Breast epithelium (tissue), 4 donors: ENCODE results near the gene RGPD8. TPM values are rescaled to one million over a fixed set of nuclear protein-coding genes. Genes with fewer than 3 reads are reported as not detected.

ENCODE experiments used
- DNase-seq, 2 donors: peaks; one replicate each; pipeline ENCODE4 v3.0.0-alpha.2; 2019; ENCODE audit warnings: low spot score in 2 of 2
- H3K27ac ChIP-seq, 2 donors: fragments of 200-600 bp; sonication (generic) in 1 of 2; one replicate each; pipeline ENCODE4 v1.5.1; 2016 to 2019; ENCODE audit warnings: mild to moderate bottlenecking in 1 of 2
- H3K27me3 ChIP-seq, 2 donors: fragments of 200-600 bp; sonication (generic) in 1 of 2; one replicate each; pipeline versions ENCODE4 v1.5.1 to v1.6.0; 2017 to 2019; ENCODE audit warnings: control low read depth in 1 of 2, mild to moderate bottlenecking in 1 of 2
- H3K36me3 ChIP-seq: fragments of 200-600 bp; one replicate; pipeline ENCODE4 v1.5.1; 2019
- H3K4me1 ChIP-seq, 2 donors: fragments of 200-600 bp; sonication (generic); one replicate each; pipeline ENCODE4 v1.5.1; 2016 to 2019; ENCODE audit warnings: control low read depth in 1 of 2
- H3K4me3 ChIP-seq, 3 donors: fragments of 200-600 bp; sonication (generic); 1 replicate in 2 of 3; 2 replicates in 1 of 3; pipeline ENCODE4 v1.5.1; 2016 to 2019; ENCODE audit warnings: mild to moderate bottlenecking in 3 of 3, moderate library complexity in 2 of 3
- H3K9me3 ChIP-seq, 2 donors: fragments of 200-600 bp; sonication (generic) in 1 of 2; one replicate each; pipeline ENCODE4 v1.5.1; 2016 to 2019; ENCODE audit warnings: control low read depth in 1 of 2
- CTCF ChIP-seq, 3 donors: fragments of 450-650 bp; IDR thresholded peaks; one replicate each; pipeline ENCODE4 v1.5.1; 2016 to 2017; ENCODE audit warnings: antibody characterized with exemption in 3 of 3, mild to moderate bottlenecking in 3 of 3, moderate library complexity in 3 of 3
- POLR2A ChIP-seq: fragments of 450-650 bp; IDR thresholded peaks from one replicate; pipeline ENCODE4 v1.6.1; 2016; ENCODE audit warnings: antibody characterized with exemption, mild to moderate bottlenecking, moderate library complexity
- POLR2AphosphoS5 ChIP-seq, 3 donors: sonication (generic); formaldehyde crosslinking; IDR thresholded peaks; one replicate each; pipeline ENCODE4 v1.6.1; 2017; ENCODE audit warnings: antibody characterized with exemption in 3 of 3
- intact Hi-C: fragments of 100-400 bp; cut with DNase I; formaldehyde crosslinking; loops from one replicate; pipeline ENCODE4 v1.15.1; 2023; ENCODE audit warnings: low total_unique reads
- total RNA-seq, 3 donors: library from RNA; depleted of rRNA; stranded (reverse); fragments of >200 nt; gene quantifications; one replicate each; pipeline ENCODE4 v1.1.0, GENCODE V29; 2016

The RGPD8 gene
- total RNA-seq, 3 donors from 2014 or later, result 30.4 to 48.9 (median 40.0) TPM

DNA sequence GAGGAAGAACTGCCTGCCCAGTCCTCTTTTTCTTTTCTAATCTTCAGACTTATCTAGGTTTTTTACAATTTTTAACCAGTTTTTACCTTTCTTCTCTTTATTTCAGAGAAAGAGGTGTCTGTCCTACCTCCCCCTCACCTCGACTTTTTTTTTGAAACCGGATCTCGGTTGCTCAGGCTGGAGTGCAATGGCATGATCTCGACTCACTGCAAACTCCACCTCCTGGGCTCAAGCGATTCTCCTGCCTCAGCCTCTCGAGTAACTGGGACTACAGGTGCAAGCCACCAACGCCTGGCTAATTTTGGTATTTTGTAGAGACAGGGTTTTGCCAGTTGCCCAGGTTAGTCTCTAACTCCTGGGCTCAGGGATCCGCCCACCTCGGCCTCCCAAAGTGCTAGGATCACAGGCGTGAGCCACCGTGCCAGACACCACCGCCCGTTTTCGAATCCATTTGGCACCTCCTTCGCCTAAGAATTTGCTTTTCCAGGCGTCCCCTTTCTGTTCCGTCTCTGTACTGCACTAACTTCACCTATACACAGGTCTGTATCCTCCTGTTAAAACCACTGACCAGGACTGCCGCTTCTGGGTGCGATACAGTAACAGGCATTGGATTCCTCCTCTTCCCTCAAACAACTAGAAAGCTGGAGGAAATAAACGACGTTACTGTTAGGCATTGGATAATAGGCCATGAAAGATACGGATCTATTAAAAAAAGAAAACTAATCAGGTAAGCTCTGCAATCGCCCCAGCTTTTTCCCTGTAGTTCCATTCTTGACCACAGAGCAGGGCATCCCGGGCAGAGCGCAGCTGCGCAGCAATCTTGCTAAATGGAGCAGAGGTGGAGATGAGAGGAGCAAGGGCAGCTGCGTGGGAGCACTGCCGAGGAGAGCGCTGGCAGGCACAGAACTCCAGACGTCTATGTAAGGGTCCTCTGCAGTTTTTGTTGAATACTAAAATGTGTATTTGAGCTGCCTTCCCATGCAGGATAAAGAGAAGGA lies 88.1 kb downstream of the RGPD8 start:
- no peak overlapping the region for H3K27ac ChIP-seq
- no peak for TF ChIP-seq POLR2A
- TF ChIP-seq POLR2AphosphoS5 (IDR thresholded peaks at IDR 0.05), result no peak
- TF ChIP-seq CTCF (IDR thresholded peaks at IDR 0.05), result no peak
- no peaks in the 10 kb centered on the region for H3K9me3 ChIP-seq
- no peak for DNase-seq
- H3K27me3 ChIP-seq, result no peaks in the 10 kb centered on the region
- intact Hi-C loops, result no loop called here
- no peak overlapping the region for H3K4me3 ChIP-seq
- H3K4me1 ChIP-seq, result no peaks in the 10 kb centered on the region
- H3K36me3 ChIP-seq, result no peaks in the 10 kb centered on the region

DNA sequence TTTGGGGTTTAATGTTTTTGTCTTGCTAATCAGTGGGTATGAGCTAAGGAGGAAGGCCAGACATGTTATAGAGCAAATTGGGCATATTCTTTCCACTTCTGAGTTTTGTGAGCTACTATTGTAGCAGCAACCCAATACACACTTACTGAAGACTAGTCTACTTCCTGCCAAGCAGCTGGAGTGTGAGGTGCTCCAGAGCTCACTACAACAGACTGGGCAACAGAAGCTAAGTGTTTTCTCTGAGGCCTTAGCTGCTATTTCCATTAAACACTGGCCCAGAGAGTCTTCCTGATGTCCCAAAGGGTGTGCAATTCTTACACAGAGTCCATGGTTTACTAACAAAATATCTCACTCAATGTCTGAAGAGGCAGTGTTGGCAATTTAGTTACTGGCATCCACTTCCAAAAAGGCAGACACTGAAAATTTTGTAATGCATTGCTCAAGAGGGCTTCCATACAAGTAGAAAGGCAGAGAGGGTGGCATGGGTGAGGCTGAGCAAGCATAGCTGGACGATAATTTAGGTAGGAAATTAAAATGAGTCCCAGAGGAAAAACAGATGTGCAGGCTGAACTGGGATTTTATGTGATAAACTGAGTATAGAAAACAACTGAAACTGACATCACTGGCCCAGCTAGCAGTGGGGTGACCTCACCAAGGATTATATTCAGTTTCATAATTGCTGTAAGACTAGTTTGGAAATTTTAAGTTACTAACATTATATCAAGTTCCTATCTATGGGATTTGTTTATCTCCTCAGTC lies 89.4 kb downstream of the RGPD8 start:
- H3K36me3 ChIP-seq, result no peaks in the 10 kb centered on the region
- H3K27ac ChIP-seq, result no peak overlapping the region
- intact Hi-C loops, result no loop called here
- no peak for DNase-seq
- H3K4me3 ChIP-seq, result no peak overlapping the region
- no peaks in the 10 kb centered on the region for H3K9me3 ChIP-seq
- H3K27me3 ChIP-seq, result no peaks in the 10 kb centered on the region
- no peaks in the 10 kb centered on the region for H3K4me1 ChIP-seq
- TF ChIP-seq POLR2AphosphoS5 (IDR thresholded peaks at IDR 0.05), result no peak
- TF ChIP-seq POLR2A, result no peak
- TF ChIP-seq CTCF (IDR thresholded peaks at IDR 0.05), result no peak

- TF ChIP-seq POLR2AphosphoS5 (IDR thresholded peaks at IDR 0.05) (no peak), POLR2A (no peak), CTCF (IDR thresholded peaks at IDR 0.05) (no peak)
- Histone ChIP-seq H3K9me3 (no peaks in the 10 kb centered on the region), H3K27ac (no peak overlapping the region), H3K36me3 (no peaks in the 10 kb centered on the region), H3K27me3 (no peaks in the 10 kb centered on the region), H3K4me1 (no peaks in the 10 kb centered on the region), H3K4me3 (no peak overlapping the region)
- intact Hi-C loops, result no loop called here
- no peak for DNase-seq
Measured at GRCh38 chr2:112342067-112342550, 91.3 kb downstream of the RGPD8 start.

DNA sequence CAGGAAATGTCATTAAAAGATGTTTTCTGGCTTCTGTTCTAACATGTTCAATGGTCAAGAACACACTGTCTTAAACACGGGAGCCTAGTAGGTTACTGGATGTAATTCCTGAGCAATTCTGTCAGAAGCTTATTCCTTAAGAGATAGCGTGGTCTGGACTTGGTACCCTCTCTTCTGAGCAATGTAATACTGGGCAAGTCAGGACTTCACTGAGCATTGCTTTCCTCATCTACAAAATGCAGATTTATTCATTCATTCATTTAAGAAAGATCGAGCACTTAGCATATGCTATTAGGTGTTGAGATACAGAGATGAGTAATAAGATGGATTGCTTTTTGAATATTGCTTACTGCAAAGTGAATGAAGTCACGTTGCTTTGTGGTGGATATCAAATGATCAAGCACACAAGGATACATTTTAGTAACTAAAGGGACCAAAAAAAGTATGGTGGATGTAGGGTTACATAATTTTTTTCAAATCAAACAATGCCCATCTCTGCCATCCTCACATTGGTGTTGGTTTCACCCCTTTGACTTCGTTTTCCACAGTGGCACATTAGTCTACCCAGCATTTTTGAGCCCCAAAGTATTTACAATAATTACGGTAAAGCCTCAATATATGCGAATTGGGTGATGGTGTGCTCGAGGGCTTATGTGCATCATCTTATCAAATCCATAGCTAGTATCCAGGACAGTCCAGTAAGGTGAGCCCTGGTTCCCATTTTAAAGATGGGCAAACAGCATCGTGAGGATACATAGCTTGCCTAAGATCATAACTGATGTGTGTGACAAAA lies 92.8 kb downstream of the RGPD8 start:
- intact Hi-C loops, result no loop called here
- Histone ChIP-seq H3K4me1 (no peaks in the 10 kb centered on the region), H3K27ac (no peak overlapping the region), H3K4me3 (no peak overlapping the region), H3K27me3 (no peaks in the 10 kb centered on the region), H3K36me3 (no peaks in the 10 kb centered on the region), H3K9me3 (no peaks in the 10 kb centered on the region)
- no peak for DNase-seq
- TF ChIP-seq CTCF (IDR thresholded peaks at IDR 0.05) (no peak), POLR2AphosphoS5 (IDR thresholded peaks at IDR 0.05) (no peak), POLR2A (no peak)
